Stimulated activated CD8-positive, alpha-beta memory T cell treated with anti-CD3 and anti-CD28 coated beads, Interleukin-15, amount 100 ng/mL, for 1 hour (primary cell): ENCODE results near the gene C6.

Experiments
- DNase-seq: peaks from one replicate; pipeline ENCODE4 v3.0.0-alpha.2; 2020; ENCODE audit warnings: low read depth

C6 gene

GRCh38 chr5:41120600-41120999, 92.7 kb downstream of the C6 start:
- DNase-seq, result no peak

GRCh38 chr5:41118177-41118576, 95.2 kb downstream of the C6 start:
- no peak for DNase-seq

GRCh38 chr5:41115281-41115680, 98.1 kb downstream of the C6 start:
- DNase-seq, result no peak

GRCh38 chr5:41112486-41113455, 100.6 kb downstream of the C6 start:
- DNase-seq, result no peak

- DNase-seq, result no peak
Observed at GRCh38 chr5:41109186-41109585, 104.1 kb downstream of the C6 start.

GRCh38 chr5:41102341-41102740, 111.0 kb downstream of the C6 start:
- DNase-seq, result no peak

GRCh38 chr5:41097642-41098041, 115.7 kb downstream of the C6 start:
- no peak for DNase-seq

GRCh38 chr5:41095324-41096101, 117.8 kb downstream of the C6 start:
- no peak for DNase-seq

GRCh38 chr5:41094871-41095270, 118.5 kb downstream of the C6 start:
- DNase-seq, result no peak

GRCh38 chr5:41093803-41094202, 119.5 kb downstream of the C6 start:
- no peak for DNase-seq
